GM19468 (cell line): ENCODE measurements around the gene NDUFAF5.

Experiments
- ATAC-seq: cut with Tn5 transposase; IDR thresholded peaks from one replicate; pipeline ENCODE4 v1.9.1; 2021; ENCODE audit warnings: mild to moderate bottlenecking, moderate library complexity, moderate number of reproducible peaks; ENCODE audit not compliant: unreplicated experiment; ENCODE audit errors: extremely low read depth

NDUFAF5 gene

GRCh38 chr20:13817342-13817741 is 32.5 kb downstream of the NDUFAF5 start:
- no peak for ATAC-seq

DNA sequence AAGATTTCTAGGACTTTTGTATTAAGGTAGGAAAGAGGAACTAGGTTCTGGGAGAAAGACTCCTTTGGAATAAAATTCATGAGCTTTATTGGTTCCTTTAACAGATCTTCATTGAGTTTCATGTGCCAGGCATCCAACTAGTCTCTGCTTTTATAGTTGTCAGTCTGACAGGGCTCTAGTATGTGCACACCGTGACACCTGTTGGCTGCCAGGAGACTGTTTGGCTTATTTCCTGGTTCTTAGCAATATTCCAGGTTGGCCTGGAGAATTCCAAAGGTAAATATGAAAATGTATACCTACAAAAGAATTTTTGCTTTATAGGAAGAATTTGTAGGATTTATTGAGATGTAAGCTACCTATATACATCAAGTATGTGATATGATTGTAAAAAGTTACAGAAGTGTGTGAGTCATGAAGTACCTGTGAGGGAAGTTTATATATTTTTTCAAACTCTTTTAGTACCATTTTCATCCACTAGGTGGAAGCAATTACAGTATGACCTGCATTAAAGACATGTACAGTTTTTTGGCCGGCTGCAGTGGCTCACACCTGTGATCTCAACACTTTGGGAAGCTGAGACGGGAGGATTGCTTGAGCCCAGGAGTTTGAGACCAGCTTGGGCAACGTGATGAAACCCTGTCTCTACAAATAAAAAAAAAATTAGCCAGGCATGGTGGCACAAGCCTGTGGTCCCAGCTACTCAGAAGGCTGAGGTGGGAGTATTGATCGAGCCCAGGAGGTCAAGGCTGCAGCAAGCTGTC is 35.2 kb downstream of the NDUFAF5 start:
- ATAC-seq = peak; percentile 44

DNA sequence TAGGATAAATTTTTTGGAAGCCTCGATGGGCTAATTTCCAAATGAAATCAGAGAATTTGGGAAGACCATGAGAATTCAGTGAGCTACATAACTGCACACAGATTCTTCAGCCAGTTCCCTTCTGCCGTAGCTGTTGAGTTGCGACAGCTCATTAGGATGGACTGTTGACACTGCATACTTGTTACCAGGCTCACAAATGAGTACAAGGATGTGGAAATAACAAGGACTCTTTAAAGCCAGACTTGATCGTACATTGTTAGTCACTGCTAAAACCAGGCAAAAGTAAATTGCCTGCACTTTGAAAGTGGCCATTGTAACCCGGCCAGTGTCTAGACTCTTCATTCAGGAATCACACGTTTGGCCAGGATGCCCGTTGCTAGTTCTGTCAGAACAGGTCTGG is 37.0 kb downstream of the NDUFAF5 start:
- ATAC-seq = no peak

- no peak for ATAC-seq
Observed at GRCh38 chr20:13822459-13822858, 37.6 kb downstream of the NDUFAF5 start.

- ATAC-seq = no peak
Observed at GRCh38 chr20:13824459-13824858, 39.6 kb downstream of the NDUFAF5 start.

DNA sequence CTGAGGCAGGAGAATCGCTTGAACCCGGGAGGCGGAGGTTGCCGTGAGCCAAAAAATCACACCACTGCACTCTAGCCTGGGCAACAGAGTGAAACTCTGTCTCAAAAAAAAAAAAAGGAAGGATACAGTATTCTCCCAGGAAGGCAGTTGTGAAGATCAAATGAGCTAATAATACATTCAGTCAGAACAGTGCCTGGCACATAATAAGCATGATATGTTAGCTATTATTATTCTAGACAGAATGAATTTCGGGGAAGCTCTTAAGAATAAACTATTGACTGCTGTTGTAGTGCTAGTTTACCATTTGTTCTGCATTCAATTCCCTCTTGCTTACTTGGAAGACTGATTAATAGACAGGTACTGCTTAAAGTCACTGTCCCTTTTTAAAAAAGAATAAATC is 40.6 kb downstream of the NDUFAF5 start:
- ATAC-seq = no peak

GRCh38 chr20:13831476-13831875 is 46.6 kb downstream of the NDUFAF5 start:
- no peak for ATAC-seq

GRCh38 chr20:13838664-13839063 is 53.8 kb downstream of the NDUFAF5 start:
- no peak for ATAC-seq

DNA sequence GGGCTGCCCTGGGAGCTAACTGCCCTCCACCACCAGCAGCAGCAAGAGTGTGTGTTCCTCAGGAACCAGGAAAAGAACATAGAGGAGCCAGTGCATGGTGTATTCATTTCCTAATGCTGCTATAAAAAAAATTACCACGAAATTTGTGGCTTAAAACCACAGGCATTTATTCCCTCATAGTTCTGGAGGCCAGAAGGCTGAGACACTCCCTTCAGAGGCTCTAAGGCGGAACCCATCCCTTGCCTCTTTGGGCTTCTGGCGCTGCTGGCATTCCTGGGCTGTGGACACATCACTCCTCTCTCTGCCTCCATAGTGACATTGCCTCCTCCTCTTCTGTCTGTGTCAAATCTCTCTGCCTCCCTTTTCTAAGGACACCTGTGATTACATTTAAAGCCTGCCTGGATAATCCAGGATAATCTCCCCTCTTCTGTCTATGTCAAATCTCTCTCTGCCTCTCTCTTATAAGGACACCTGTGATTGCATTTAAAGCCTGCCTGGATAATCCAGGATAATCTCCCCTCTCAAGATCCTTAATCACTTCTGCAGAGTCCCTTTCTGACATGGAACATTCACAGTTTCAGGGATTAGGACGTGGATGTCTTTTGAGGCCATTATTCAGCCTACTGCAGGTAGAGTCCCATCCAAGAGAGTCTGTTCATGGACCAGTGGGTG is 54.7 kb downstream of the NDUFAF5 start:
- no peak for ATAC-seq

- no peak for ATAC-seq
Observed at GRCh38 chr20:13840093-13840465, 55.3 kb downstream of the NDUFAF5 start.

DNA sequence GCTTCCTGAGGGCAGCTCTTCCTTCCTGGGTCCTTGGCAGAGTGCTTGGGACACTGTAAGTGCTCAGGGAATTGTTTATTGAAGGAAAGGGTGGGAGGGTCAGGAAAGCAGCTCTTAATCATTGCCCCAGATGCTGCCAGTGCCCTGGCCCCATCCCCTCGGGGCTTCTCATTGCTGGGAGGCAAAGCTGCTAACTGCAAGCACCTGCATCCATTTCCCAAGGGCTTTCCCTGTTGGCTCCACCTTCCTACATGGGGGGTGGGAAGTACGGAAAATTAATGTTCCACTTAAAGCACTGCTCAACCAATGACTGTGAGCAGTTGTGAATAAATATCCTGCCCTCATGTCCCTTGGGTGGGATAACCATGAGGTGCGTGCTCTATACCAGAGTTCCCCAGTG is 56.4 kb downstream of the NDUFAF5 start:
- no peak for ATAC-seq

- ATAC-seq = no peak
Observed at GRCh38 chr20:13844296-13844695, 59.5 kb downstream of the NDUFAF5 start.

GRCh38 chr20:13851279-13851678 is 66.5 kb downstream of the NDUFAF5 start:
- ATAC-seq = no peak

DNA sequence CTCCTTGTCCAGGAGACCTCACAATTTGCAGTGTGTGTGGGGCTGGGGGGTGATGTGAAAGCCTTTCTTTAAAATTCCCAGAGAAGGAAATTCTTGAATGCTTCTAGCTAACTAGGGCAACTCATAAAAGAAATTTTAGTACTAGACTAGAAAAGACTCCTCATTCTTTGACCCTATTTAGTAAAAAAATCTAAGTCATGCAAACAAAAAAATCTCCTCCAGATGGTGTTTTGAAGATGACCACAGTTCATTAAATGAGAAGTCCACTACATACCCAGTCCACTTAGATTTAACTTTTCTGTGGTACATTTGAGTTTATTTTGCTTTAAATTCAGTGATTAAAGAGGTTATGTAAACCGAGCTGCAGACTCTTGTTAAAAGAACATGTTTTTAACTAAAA is 67.5 kb downstream of the NDUFAF5 start:
- no peak for ATAC-seq

- no peak for ATAC-seq
Observed at GRCh38 chr20:13855613-13856012, 70.8 kb downstream of the NDUFAF5 start.

- ATAC-seq = no peak
Observed at GRCh38 chr20:13856354-13856753, 71.5 kb downstream of the NDUFAF5 start.

- no peak for ATAC-seq
Observed at GRCh38 chr20:13857304-13857703, 72.5 kb downstream of the NDUFAF5 start.

GRCh38 chr20:13857961-13858360 is 73.1 kb downstream of the NDUFAF5 start:
- ATAC-seq = no peak

GRCh38 chr20:13858439-13858838 is 73.6 kb downstream of the NDUFAF5 start:
- ATAC-seq = no peak

DNA sequence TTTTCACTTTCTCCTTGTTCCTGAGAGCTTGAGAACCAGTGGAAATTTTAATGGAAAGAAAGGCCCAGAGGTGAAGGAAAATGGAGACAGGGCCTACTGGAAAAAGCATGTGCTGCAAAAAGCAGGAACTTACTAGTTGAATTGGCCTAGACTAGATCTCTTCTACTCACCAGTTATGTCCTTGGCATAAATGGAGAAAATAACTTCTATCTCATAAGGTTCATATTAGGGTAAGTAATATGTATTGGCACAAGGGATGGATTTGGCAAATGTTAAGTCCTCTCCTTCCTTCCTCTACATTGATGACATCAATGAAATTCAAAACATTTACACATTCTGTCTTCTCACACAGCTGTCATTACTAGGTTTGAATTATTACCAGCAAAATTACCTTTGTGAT is 74.0 kb downstream of the NDUFAF5 start:
- no peak for ATAC-seq

DNA sequence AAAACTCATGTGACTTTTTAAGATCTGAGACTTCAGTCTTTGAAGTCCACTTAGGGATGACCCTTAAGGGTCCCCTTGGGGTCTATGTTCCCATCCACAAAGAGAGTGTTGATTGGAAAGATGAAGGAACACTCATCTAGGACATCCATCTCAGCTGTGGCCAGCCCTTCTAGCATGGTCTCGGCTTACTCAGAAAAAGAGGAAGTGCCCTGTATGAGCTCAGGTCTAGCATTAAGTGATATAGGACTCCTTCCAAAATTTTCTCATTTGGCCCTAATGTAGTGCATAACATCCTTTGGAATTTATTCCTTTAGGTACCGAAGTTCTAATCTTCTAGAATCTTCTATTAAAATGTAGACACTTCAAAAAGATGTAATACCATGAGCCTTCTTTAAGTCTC is 77.4 kb downstream of the NDUFAF5 start:
- ATAC-seq = no peak

GRCh38 chr20:13863244-13863643 is 78.4 kb downstream of the NDUFAF5 start:
- no peak for ATAC-seq
